GM12878 (cell line): Measurements from ENCODE around the gene GABRG2. TPM values are rescaled to one million over a fixed set of nuclear protein-coding genes. Genes with fewer than 3 reads are reported as not detected.

ENCODE experiments used
- ATAC-seq: fragments of 200-7000 bp; cut with Tn5 transposase; 3 replicates; pipeline ENCODE4 v1.9.1; 2020; ENCODE audit warnings: mild to moderate bottlenecking, moderate library complexity
- BruUV-seq: library from RNA; stranded (reverse); fragments of 400-500 nt; replicated peaks from 2 replicates; lab custom pipeline; 2021; lab: Mats Ljungman, UMichigan
- CTCF ChIA-PET: fragments of 300-600 bp; sonication (Branson Sonifier 250); formaldehyde crosslinking; extraction: SDS; loops from one replicate; lab custom pipeline; 2021; ENCODE audit warnings: inconsistent platforms; lab: Yijun Ruan, JAX
- POLR2A ChIA-PET: fragments of 350-600 bp; formaldehyde crosslinking; extraction: SDS; loops from one replicate; lab custom pipeline; 2021; ENCODE audit warnings: inconsistent platforms; lab: Charles Lee
- RAD21 ChIA-PET: fragments of 300-600 bp; sonication (Branson Sonifier 250); formaldehyde crosslinking; loops from one replicate; lab custom pipeline; 2023; ENCODE audit warnings: antibody characterized with exemption; ENCODE audit not compliant: unreplicated experiment; lab: Charles Lee
- SMC1A ChIA-PET: fragments of 300-600 bp; sonication (Branson Sonifier 250); formaldehyde crosslinking; loops from one replicate; lab custom pipeline; 2023; ENCODE audit not compliant: unreplicated experiment, uncharacterized antibody; lab: Charles Lee
- DNase-seq: peaks from one replicate; pipeline ENCODE4 v3.0.0-alpha.2; 2011; ENCODE audit warnings: low read depth, low spot score
- FAIRE-seq: peaks from 3 replicates; lab custom pipeline; 2011; peaks lifted over from hg19 to GRCh38; lab: Jason Lieb, UNC
- H2AFZ ChIP-seq: 2 replicates; pipeline ENCODE4 v1.6.0; 2011; ENCODE audit warnings: low read depth, low read length, control low read depth; ENCODE audit not compliant: control insufficient read depth
- H3K27ac ChIP-seq: 2 replicates; pipeline ENCODE4 v1.5.1; 2011; ENCODE audit warnings: control low read depth; ENCODE audit not compliant: control insufficient read depth, insufficient read depth
- H3K27me3 ChIP-seq, 2 experiments: replicated peaks in 1 of 2; 2 replicates each; pipeline versions ENCODE4 v1.6.0 to v1.6.1; 2011; ENCODE audit warnings: low read length in 1 of 2; ENCODE audit not compliant: control insufficient read depth in 2 of 2, insufficient read depth in 2 of 2
- H3K36me3 ChIP-seq, 2 experiments: 2 replicates each; pipeline ENCODE4 v1.5.1; 2011; ENCODE audit warnings: low read length in 1 of 2; ENCODE audit not compliant: control insufficient read depth in 2 of 2, insufficient read depth in 2 of 2
- H3K4me1 ChIP-seq: 2 replicates; pipeline ENCODE4 v1.6.1; 2011; ENCODE audit warnings: mild to moderate bottlenecking, low read length, moderate library complexity, mixed read lengths; ENCODE audit not compliant: control insufficient read depth, insufficient read depth
- H3K4me2 ChIP-seq: 2 replicates; pipeline ENCODE4 v1.6.0; 2011; ENCODE audit warnings: control low read depth; ENCODE audit not compliant: control insufficient read depth, insufficient read depth
- H3K4me3 ChIP-seq: fragments of 200-600 bp; sonication (generic); 2 replicates; pipeline ENCODE4 v1.5.1; 2016
- H3K79me2 ChIP-seq: 2 replicates; pipeline ENCODE4 v1.6.0; 2011; ENCODE audit warnings: low read length; ENCODE audit not compliant: control insufficient read depth, insufficient read depth
- H3K9ac ChIP-seq: 2 replicates; pipeline ENCODE4 v1.8.0; 2011; ENCODE audit warnings: low read length, control low read depth, mixed read lengths; ENCODE audit not compliant: control insufficient read depth, insufficient read depth
- H3K9me3 ChIP-seq: replicated peaks from 3 replicates; pipeline ENCODE4 v1.5.1; 2011; ENCODE audit warnings: mild to moderate bottlenecking, low read length; ENCODE audit not compliant: control insufficient read depth, insufficient read depth
- H4K20me1 ChIP-seq: 2 replicates; pipeline ENCODE4 v1.6.0; 2011; ENCODE audit not compliant: control insufficient read depth, insufficient read depth
- BRCA1 ChIP-seq: IDR thresholded peaks from 2 replicates; pipeline ENCODE4 v1.6.1; 2011; ENCODE audit warnings: low read depth, low read length, improper control_type of control experiment
- CEBPB ChIP-seq, 2 experiments: fragments of 150-350 bp in 1 of 2; IDR thresholded peaks; 2 replicates each; pipeline ENCODE4 v1.6.1; 2012 to 2014; ENCODE audit warnings: low read depth in 2 of 2, low read length in 2 of 2, borderline replicate concordance in 1 of 2, inconsistent platforms in 1 of 2
- EZH2 ChIP-seq: IDR thresholded peaks from 2 replicates; pipeline ENCODE4 v1.6.1; 2012; ENCODE audit warnings: low read depth, mild to moderate bottlenecking, control low read depth, inconsistent platforms, low read length, borderline replicate concordance; ENCODE audit not compliant: control insufficient read depth
- FOS ChIP-seq: IDR thresholded peaks from 3 replicates; pipeline ENCODE4 v1.6.1; 2011; ENCODE audit warnings: borderline replicate concordance; ENCODE audit not compliant: insufficient read length; ENCODE audit errors: extremely low read depth
- HDAC6 ChIP-seq: fragments of 200-600 bp; sonication (generic); IDR thresholded peaks from one replicate; pipeline ENCODE4 v1.8.0; 2017; ENCODE audit warnings: antibody characterized with exemption; ENCODE audit not compliant: unreplicated experiment
- KAT2A ChIP-seq: conservative IDR thresholded peaks from 2 replicates; pipeline ENCODE4 v1.6.1; 2011; ENCODE audit warnings: low read depth, low read length; ENCODE audit not compliant: control insufficient read depth
- MEF2B ChIP-seq: fragments of 450-650 bp; IDR thresholded peaks from 2 replicates; pipeline ENCODE4 v1.6.1; 2018; ENCODE audit warnings: mild to moderate bottlenecking, moderate library complexity; ENCODE audit not compliant: partially characterized antibody, poor library complexity, severe bottlenecking
- NFYA ChIP-seq: IDR thresholded peaks from 2 replicates; pipeline ENCODE4 v1.6.1; 2011; ENCODE audit warnings: low read depth, mild to moderate bottlenecking, low read length, improper control_type of control experiment, borderline replicate concordance
- SP1 ChIP-seq: IDR thresholded peaks from one replicate; pipeline ENCODE4 v1.6.1; 2011; ENCODE audit warnings: low read depth, low read length
- TBL1XR1 ChIP-seq: IDR thresholded peaks from 2 replicates; pipeline ENCODE4 v1.6.1; 2012; ENCODE audit warnings: low read depth, low read length, improper control_type of control experiment
- YBX1 ChIP-seq: fragments of 450-650 bp; IDR thresholded peaks from 2 replicates; pipeline ENCODE4 v1.6.1; 2016; ENCODE audit warnings: antibody characterized with exemption
- WGBS: methylation state at CpG from one replicate; pipeline ENCODE4 v1.1.6; 2016; ENCODE audit warnings: low lambda C conversion rate; ENCODE audit not compliant: insufficient replicate concordance, insufficient coverage; ENCODE audit errors: missing lambda C conversion rate; 5-methylcytosine and 5-hydroxymethylcytosine counted together
- in situ Hi-C: fragments of 300-500 bp; cut with MboI; formaldehyde crosslinking; loops from 9 replicates; pipeline ENCODE4 v1.14.3; 2018; ENCODE audit warnings: mixed read lengths
- intact Hi-C: fragments of 100-400 bp; cut with micrococcal nuclease; formaldehyde crosslinking; loops from one replicate; pipeline ENCODE4 v1.14.2; 2022; ENCODE audit not compliant: unreplicated experiment
- polyA plus RNA-seq, 11 experiments: library from polyadenylated mRNA; depleted of rRNA in 4 of 11; unstranded in 6 of 11; stranded (reverse) in 5 of 11; fragments of >200 nt; fragmentation: Nextera tagmentation in 4 of 11; fragmentation: Illumina TruSeq in 1 of 11; extraction: Ambion mirVana in 4 of 11; extraction: Trizol in 1 of 11; gene quantifications; 1 replicate in 1 of 11; 2 replicates in 10 of 11; pipeline versions ENCODE4 v1.2.1 to v1.2.3, GENCODE V29; 2011 to 2016; ENCODE audit warnings: inconsistent platforms in 2 of 11, missing spikeins in 2 of 11, low read depth in 1 of 11
- total RNA-seq, 4 experiments: library from RNA; depleted of rRNA in 3 of 4; stranded (reverse); fragments of >200 nt in 3 of 4; fragmentation: Illumina TruSeq in 1 of 4; extraction: Trizol in 1 of 4; gene quantifications; 2 replicates each; pipeline versions ENCODE4 v1.2.1 to v1.2.3, GENCODE V29; 2013 to 2021
- TF ChIP-seq, protein P1 (sequence below), 3 experiments: IDR thresholded peaks in 2 of 3; conservative IDR thresholded peaks in 1 of 3; 2 replicates each; pipeline ENCODE4 v1.5.1; 2011; ENCODE audit warnings: low read depth in 3 of 3, low read length in 3 of 3, mild to moderate bottlenecking in 3 of 3, control low read depth in 2 of 3, moderate library complexity in 2 of 3, inconsistent platforms in 1 of 3, mixed read lengths in 1 of 3; ENCODE audit not compliant: control insufficient read depth in 2 of 3, insufficient read depth in 1 of 3; ENCODE audit errors: extremely low read depth in 1 of 3
- TF ChIP-seq, protein P2 (sequence below): fragments of 450-650 bp; IDR thresholded peaks from 2 replicates; pipeline ENCODE4 v1.6.1; 2018; ENCODE audit warnings: borderline replicate concordance, mild to moderate bottlenecking; ENCODE audit not compliant: partially characterized antibody

The GABRG2 gene
- total and polyA plus RNA-seq, 10 of the 15 experiments (the other 5 are each of a cell fraction or from before 2014, with no cell fraction given), result 0.34 TPM; not detected in 9

DNA sequence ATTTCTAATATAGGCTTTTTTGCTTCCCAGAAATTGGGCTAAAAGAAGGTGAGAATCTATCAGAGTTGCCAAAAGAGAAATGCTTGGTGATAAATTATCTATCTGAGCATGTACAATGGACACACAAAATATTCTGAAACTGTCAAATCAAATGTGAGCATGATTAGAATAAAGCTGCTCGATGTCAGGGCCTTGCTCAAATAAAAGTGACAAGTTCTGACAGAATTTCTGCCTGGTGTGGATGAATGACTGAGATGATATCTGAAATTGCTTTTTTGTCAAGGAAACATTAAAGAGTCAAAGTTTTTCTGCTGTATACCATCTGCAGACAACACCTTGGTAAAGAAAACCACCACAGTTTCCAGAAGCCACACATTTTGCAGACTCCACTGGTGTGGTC is 128.8 kb downstream of the GABRG2 start:
- POLR2A ChIA-PET, result no interaction called here
- RAD21 ChIA-PET, result no interaction called here

More for the DNA sequence above, 128.8 kb downstream of the GABRG2 start:
- no TSS peak for BruUV-seq
- H3K4me1 ChIP-seq, result no peaks in the 10 kb centered on the region
- no peak overlapping the region for H3K27ac ChIP-seq
- ATAC-seq (no peak), FAIRE-seq (no peak), DNase-seq (no peak)
- intact Hi-C loops, result no loop called here
- H3K9ac ChIP-seq, result no peak overlapping the region
- no peaks in the 10 kb centered on the region for H4K20me1 ChIP-seq
- no peak overlapping the region for H2AFZ ChIP-seq
- no peak overlapping the region for H3K4me3 ChIP-seq
- 7% methylated on average over 1 of the region's 1 CpG for WGBS
- H3K79me2 ChIP-seq, result no peaks in the 10 kb centered on the region
- no peaks in the 10 kb centered on the region for H3K36me3 ChIP-seq
- TF ChIP-seq FOS (no peak), TBL1XR1 (no peak), SP1 (no peak), CEBPB (IDR thresholded peaks at IDR 0.05; ENCODE audit: borderline replicate concordance in 1 of 2, low read depth in 2 of 2, low read length in 2 of 2) (no peak), YBX1 (no peak), NFYA (no peak), EZH2 (no peak), BRCA1 (no peak), HDAC6 (no peak), MEF2B (no peak), KAT2A (no peak)
- TF ChIP-seq, protein P1, sequence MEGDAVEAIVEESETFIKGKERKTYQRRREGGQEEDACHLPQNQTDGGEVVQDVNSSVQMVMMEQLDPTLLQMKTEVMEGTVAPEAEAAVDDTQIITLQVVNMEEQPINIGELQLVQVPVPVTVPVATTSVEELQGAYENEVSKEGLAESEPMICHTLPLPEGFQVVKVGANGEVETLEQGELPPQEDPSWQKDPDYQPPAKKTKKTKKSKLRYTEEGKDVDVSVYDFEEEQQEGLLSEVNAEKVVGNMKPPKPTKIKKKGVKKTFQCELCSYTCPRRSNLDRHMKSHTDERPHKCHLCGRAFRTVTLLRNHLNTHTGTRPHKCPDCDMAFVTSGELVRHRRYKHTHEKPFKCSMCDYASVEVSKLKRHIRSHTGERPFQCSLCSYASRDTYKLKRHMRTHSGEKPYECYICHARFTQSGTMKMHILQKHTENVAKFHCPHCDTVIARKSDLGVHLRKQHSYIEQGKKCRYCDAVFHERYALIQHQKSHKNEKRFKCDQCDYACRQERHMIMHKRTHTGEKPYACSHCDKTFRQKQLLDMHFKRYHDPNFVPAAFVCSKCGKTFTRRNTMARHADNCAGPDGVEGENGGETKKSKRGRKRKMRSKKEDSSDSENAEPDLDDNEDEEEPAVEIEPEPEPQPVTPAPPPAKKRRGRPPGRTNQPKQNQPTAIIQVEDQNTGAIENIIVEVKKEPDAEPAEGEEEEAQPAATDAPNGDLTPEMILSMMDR (IDR thresholded peaks at IDR 0.05 in 2 of 3, conservative IDR thresholded peaks at IDR 0.05 in 1 of 3; ENCODE audit: control insufficient read depth in 2 of 3, extremely low read depth in 1 of 3, insufficient read depth in 1 of 3, low read depth in 3 of 3, low read length in 3 of 3), result no peak
- TF ChIP-seq, protein P2, sequence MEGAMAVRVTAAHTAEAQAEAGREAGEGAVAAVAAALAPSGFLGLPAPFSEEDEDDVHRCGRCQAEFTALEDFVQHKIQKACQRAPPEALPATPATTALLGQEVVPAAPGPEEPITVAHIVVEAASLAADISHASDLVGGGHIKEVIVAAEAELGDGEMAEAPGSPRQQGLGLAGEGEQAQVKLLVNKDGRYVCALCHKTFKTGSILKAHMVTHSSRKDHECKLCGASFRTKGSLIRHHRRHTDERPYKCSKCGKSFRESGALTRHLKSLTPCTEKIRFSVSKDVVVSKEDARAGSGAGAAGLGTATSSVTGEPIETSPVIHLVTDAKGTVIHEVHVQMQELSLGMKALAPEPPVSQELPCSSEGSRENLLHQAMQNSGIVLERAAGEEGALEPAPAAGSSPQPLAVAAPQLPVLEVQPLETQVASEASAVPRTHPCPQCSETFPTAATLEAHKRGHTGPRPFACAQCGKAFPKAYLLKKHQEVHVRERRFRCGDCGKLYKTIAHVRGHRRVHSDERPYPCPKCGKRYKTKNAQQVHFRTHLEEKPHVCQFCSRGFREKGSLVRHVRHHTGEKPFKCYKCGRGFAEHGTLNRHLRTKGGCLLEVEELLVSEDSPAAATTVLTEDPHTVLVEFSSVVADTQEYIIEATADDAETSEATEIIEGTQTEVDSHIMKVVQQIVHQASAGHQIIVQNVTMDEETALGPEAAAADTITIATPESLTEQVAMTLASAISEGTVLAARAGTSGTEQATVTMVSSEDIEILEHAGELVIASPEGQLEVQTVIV, result no peak
- no peaks in the 10 kb centered on the region for H3K9me3 ChIP-seq
- in situ Hi-C loops, result no loop called here
- no peak overlapping the region for H3K4me2 ChIP-seq
- SMC1A ChIA-PET, result interaction anchor here (1.7 to 3.0 kb wide), 2 partner anchors 13 to 27 kb away, joined by 4 to 14 read pairs; no protein-coding TSS in a partner anchor
- CTCF ChIA-PET, result interaction anchor here (4.5 kb wide), 1 partner anchor 13 kb away, joined by 33 read pairs; no protein-coding TSS in a partner anchor
- H3K27me3 ChIP-seq, result no peaks in the 10 kb centered on the region
